ENCODE results near the gene GAB2. TPM values are rescaled to one million over a fixed set of nuclear protein-coding genes. Genes with fewer than 3 reads are reported as not detected.

The GAB2 gene
- total and polyA plus RNA-seq, 2 of the 13 experiments (the other 11 are each of a cell fraction or from before 2014, with no cell fraction given) = 4.1 to 8.6 TPM

DNA sequence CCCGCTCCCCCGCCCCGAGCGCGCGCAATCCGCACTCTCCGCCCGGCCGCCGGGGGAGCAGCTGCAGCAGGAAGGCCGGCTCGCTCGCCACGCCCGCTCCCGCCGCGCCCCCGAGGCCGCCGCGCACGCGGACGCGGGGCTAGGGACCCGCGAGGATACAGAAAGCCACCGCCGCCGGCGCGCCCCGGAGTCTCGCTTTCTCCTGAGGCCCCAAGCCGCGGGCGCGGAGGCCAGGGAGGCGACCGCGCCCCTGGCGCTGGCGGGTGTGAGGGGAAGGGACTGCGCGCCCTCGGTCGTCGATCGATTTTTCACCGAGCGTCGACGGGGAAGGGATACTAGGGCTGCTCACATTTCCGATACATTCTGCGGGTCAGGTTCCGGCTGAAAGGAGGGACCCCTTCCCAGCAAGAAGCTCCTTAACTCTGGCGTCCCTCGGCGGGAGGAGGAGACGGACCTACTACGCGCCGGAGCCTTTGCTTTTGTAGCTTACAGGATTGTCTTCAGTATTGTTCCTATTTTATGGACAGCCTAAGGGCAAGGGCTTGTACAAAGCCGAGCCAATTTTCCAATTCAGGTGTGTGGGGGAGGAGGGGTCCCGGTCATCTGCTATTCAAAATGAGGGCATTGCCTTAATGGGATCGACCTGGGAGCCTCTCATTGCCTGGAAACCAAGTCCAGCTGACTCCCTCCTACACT lies 416 bp upstream of the GAB2 start (continued):
- TF ChIP-seq, protein P1, sequence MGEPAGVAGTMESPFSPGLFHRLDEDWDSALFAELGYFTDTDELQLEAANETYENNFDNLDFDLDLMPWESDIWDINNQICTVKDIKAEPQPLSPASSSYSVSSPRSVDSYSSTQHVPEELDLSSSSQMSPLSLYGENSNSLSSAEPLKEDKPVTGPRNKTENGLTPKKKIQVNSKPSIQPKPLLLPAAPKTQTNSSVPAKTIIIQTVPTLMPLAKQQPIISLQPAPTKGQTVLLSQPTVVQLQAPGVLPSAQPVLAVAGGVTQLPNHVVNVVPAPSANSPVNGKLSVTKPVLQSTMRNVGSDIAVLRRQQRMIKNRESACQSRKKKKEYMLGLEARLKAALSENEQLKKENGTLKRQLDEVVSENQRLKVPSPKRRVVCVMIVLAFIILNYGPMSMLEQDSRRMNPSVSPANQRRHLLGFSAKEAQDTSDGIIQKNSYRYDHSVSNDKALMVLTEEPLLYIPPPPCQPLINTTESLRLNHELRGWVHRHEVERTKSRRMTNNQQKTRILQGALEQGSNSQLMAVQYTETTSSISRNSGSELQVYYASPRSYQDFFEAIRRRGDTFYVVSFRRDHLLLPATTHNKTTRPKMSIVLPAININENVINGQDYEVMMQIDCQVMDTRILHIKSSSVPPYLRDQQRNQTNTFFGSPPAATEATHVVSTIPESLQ (CRISPR knock-in tag; conservative IDR thresholded peaks at IDR 0.05) = no peak
- TF ChIP-seq ZNF569 (CRISPR knock-in tag; IDR thresholded peaks at IDR 0.05; ENCODE audit: borderline replicate concordance) = no peak
- TF ChIP-seq FOSL2 (CRISPR knock-in tag; IDR thresholded peaks at IDR 0.05) = no peak
- TF ChIP-seq ZZZ3 (CRISPR knock-in tag; IDR thresholded peaks at IDR 0.05; ENCODE audit: borderline replicate concordance) = no peak
- no peak for TF ChIP-seq NFE2 (CRISPR knock-in tag; IDR thresholded peaks at IDR 0.05)
- peak; percentile 39 for TF ChIP-seq HOXA3 (CRISPR knock-in tag; IDR thresholded peaks at IDR 0.05)
- TF ChIP-seq, protein P2, sequence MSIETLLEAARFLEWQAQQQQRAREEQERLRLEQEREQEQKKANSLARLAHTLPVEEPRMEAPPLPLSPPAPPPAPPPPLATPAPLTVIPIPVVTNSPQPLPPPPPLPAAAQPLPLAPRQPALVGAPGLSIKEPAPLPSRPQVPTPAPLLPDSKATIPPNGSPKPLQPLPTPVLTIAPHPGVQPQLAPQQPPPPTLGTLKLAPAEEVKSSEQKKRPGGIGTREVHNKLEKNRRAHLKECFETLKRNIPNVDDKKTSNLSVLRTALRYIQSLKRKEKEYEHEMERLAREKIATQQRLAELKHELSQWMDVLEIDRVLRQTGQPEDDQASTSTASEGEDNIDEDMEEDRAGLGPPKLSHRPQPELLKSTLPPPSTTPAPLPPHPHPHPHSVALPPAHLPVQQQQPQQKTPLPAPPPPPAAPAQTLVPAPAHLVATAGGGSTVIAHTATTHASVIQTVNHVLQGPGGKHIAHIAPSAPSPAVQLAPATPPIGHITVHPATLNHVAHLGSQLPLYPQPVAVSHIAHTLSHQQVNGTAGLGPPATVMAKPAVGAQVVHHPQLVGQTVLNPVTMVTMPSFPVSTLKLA (IDR thresholded peaks at IDR 0.05) = no peak
- TF ChIP-seq ZNF552 (CRISPR knock-in tag; IDR thresholded peaks at IDR 0.05; ENCODE audit: borderline replicate concordance) = no peak
- TF ChIP-seq LCORL (IDR thresholded peaks at IDR 0.05) = no peak
- no peak for TF ChIP-seq LCORL (CRISPR knock-in tag; IDR thresholded peaks at IDR 0.05)
- TF ChIP-seq, protein P3, sequence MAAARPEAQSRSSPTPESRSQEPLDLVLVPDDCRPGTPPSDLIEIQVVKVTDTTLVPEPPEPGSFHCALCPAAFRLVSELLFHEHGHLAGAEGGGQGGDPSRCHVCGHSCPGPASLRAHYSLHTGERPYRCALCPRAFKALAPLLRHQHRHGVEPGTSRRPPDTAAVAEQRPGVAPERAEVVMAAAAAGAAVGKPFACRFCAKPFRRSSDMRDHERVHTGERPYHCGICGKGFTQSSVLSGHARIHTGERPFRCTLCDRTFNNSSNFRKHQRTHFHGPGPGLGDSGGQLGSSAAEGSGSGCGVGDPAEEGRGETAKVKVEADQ (CRISPR knock-in tag; IDR thresholded peaks at IDR 0.05; ENCODE audit: borderline replicate concordance) = peak; percentile 73
- TF ChIP-seq ARID2 (CRISPR knock-in tag; IDR thresholded peaks at IDR 0.05; ENCODE audit: borderline replicate concordance) = no peak
- TF ChIP-seq ZNF546 (CRISPR knock-in tag; conservative IDR thresholded peaks at IDR 0.05) = no peak
- TF ChIP-seq ZNF737 (CRISPR knock-in tag; IDR thresholded peaks at IDR 0.05; ENCODE audit: borderline replicate concordance) = no peak
- TF ChIP-seq KDM2A (CRISPR knock-in tag; IDR thresholded peaks at IDR 0.05; ENCODE audit: borderline replicate concordance, low read depth) = peak; percentile 96
- no peak for TF ChIP-seq ZNF713 (CRISPR knock-in tag; IDR thresholded peaks at IDR 0.05)
- TF ChIP-seq GABPA (IDR thresholded peaks at IDR 0.05; ENCODE audit: low read depth, low read length) = no peak
- TF ChIP-seq GABPA (CRISPR knock-in tag; IDR thresholded peaks at IDR 0.05; ENCODE audit: low read depth) = no peak
- TF ChIP-seq MAZ (IDR thresholded peaks at IDR 0.05; ENCODE audit: borderline replicate concordance, low read depth, low read length) = peak; percentile 36; the same call in 1 of the 2 replicates
- TF ChIP-seq MAZ (CRISPR knock-in tag; IDR thresholded peaks at IDR 0.05; ENCODE audit: low read depth) = peak; percentile 73
- no peak for TF ChIP-seq BHLHE40 (IDR thresholded peaks at IDR 0.05; ENCODE audit: low read length)
- peak; percentile 70 for TF ChIP-seq POLR2G (IDR thresholded peaks at IDR 0.05; ENCODE audit: low read depth, low read length)
- no peak for TF ChIP-seq MAFG (CRISPR knock-in tag; IDR thresholded peaks at IDR 0.05)
- TF ChIP-seq ZNF563 (CRISPR knock-in tag; IDR thresholded peaks at IDR 0.05) = peak; percentile 84
- no peak for TF ChIP-seq CBFB (CRISPR knock-in tag; IDR thresholded peaks at IDR 0.05)
- TF ChIP-seq ZNF253 (CRISPR knock-in tag; IDR thresholded peaks at IDR 0.05; ENCODE audit: borderline replicate concordance) = no peak
- TF ChIP-seq ISL2 (CRISPR knock-in tag; IDR thresholded peaks at IDR 0.05) = no peak
